Measurements from ENCODE around the gene EPS8L3. TPM values are rescaled to one million over a fixed set of nuclear protein-coding genes. Genes with fewer than 3 reads are reported as not detected.

EPS8L3 gene
- total and polyA plus RNA-seq, 2 donors (not counting 3 experiments of a cell fraction or from before 2014, with no cell fraction given): not detected

- no peaks in the 10 kb centered on the region for H3K79me2 ChIP-seq (ENCODE audit: control insufficient read depth, insufficient read depth, low read length)
- H2AFZ ChIP-seq (ENCODE audit: low read depth, low read length): no peak overlapping the region
- H3K4me1 ChIP-seq (ENCODE audit: control insufficient read depth, extremely low read depth, insufficient read depth, low read length): no peaks in the 10 kb centered on the region
- H3K9ac ChIP-seq (replicated peaks; ENCODE audit: extremely low read depth, insufficient read depth, low read length): no peak overlapping the region
- H3K27me3 ChIP-seq (ENCODE audit: control insufficient read depth in 2 of 2, insufficient read depth in 2 of 2, low read length in 2 of 2): peaks cover 0 to 2% of the 10 kb centered on the region in 2 experiments
- no peaks in the 10 kb centered on the region for H4K20me1 ChIP-seq (replicated peaks; ENCODE audit: control insufficient read depth, extremely low read depth, insufficient read depth, low read length)
- ChIA-PET POLR2A (no interaction called here), CTCF (no interaction called here)
- DNase-seq (ENCODE audit: low read depth, low spot score) (no peak), FAIRE-seq (no peak)
- intact Hi-C loops (cut with micrococcal nuclease): no loop called here
- H3K36me3 ChIP-seq (ENCODE audit: control insufficient read depth in 2 of 2, extremely low read depth in 1 of 2, insufficient read depth in 2 of 2, low read length in 2 of 2): no peaks in the 10 kb centered on the region
- H3K9me3 ChIP-seq (replicated peaks; ENCODE audit: control insufficient read depth, insufficient read depth, low read length): no peaks in the 10 kb centered on the region
- H3K27ac ChIP-seq (ENCODE audit: insufficient read depth, low read depth, low read length): no peak overlapping the region
- no peaks in the 10 kb centered on the region for H3K9me1 ChIP-seq (replicated peaks; ENCODE audit: control insufficient read depth, extremely low read depth, insufficient read depth, low read length)
- no TSS peak for BruUV-seq (replicated peaks)
- no peak overlapping the region for H3K4me3 ChIP-seq (replicated peaks in 1 of 3; ENCODE audit: insufficient read depth in 1 of 3, low read depth in 1 of 3, low read length in 3 of 3)
- dilution Hi-C loops (cut with MboI; ENCODE audit: extremely low pct_ligation_motif_present, low sequenced_read_pairs): no loop called here
- TF ChIP-seq POLR2AphosphoS5 (IDR thresholded peaks at IDR 0.05; ENCODE audit: insufficient read depth, low read depth, low read length): no peak
- TF ChIP-seq, protein P1, sequence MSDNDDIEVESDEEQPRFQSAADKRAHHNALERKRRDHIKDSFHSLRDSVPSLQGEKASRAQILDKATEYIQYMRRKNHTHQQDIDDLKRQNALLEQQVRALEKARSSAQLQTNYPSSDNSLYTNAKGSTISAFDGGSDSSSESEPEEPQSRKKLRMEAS (IDR thresholded peaks at IDR 0.05; ENCODE audit: insufficient read depth, insufficient read length): no peak
- no peak overlapping the region for H3K4me2 ChIP-seq (ENCODE audit: insufficient read depth, low read length)
Measured at GRCh38 chr1:109807402-109807801, 43.7 kb upstream of the EPS8L3 start.

DNA sequence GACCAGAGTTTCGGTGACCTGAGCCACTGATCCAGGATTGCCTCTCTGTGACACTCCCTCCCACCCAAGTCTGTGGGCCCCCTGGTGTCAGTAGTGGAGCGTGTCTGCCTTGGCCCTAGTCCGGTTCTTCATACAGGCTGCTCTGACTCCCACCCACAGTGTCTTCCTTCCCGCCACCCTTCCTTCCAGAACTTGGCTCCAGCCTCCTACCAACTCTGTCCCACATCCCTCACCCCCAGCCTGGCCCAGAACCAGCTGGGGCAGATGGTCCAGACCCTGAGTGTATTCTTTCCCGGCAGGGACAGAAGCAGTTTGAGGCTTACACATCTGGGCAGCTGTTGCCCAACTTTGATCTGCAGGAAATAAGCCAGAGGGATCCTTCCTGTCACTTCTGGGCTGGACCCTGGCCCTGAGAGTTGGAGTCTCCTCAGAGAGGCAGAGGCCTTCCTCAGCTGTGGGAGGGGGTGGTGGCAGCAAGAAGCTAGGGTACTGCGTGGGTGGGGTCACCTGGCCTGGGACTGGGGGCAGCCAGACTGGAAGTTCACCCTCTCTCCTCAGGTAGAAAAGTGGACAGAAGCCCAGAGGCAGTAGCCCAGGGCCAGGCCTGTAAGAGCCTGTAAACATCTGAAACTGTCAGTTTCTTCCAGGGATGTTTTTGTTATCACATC is 43.1 kb upstream of the EPS8L3 start:
- ChIA-PET CTCF (interaction anchor here (1.9 kb wide), 1 partner anchor 15 kb away, joined by 13 read pairs; no protein-coding TSS in a partner anchor), POLR2A (no interaction called here)
- no peaks in the 10 kb centered on the region for H3K9me3 ChIP-seq (replicated peaks; ENCODE audit: control insufficient read depth, insufficient read depth, low read length)
- DNase-seq (ENCODE audit: low read depth, low spot score): no peak
- TF ChIP-seq, protein P2, sequence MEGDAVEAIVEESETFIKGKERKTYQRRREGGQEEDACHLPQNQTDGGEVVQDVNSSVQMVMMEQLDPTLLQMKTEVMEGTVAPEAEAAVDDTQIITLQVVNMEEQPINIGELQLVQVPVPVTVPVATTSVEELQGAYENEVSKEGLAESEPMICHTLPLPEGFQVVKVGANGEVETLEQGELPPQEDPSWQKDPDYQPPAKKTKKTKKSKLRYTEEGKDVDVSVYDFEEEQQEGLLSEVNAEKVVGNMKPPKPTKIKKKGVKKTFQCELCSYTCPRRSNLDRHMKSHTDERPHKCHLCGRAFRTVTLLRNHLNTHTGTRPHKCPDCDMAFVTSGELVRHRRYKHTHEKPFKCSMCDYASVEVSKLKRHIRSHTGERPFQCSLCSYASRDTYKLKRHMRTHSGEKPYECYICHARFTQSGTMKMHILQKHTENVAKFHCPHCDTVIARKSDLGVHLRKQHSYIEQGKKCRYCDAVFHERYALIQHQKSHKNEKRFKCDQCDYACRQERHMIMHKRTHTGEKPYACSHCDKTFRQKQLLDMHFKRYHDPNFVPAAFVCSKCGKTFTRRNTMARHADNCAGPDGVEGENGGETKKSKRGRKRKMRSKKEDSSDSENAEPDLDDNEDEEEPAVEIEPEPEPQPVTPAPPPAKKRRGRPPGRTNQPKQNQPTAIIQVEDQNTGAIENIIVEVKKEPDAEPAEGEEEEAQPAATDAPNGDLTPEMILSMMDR (IDR thresholded peaks at IDR 0.05; ENCODE audit: extremely low read depth in 1 of 2, insufficient read depth in 1 of 2, low read depth in 1 of 2, low read length in 2 of 2): no peak
- no peak for TF ChIP-seq MYC (IDR thresholded peaks at IDR 0.05; ENCODE audit: low read depth, low read length)
- H3K4me3 ChIP-seq (replicated peaks in 1 of 3; ENCODE audit: insufficient read depth in 1 of 3, low read depth in 1 of 3, low read length in 3 of 3): no peak overlapping the region
- H3K4me1 ChIP-seq (ENCODE audit: control insufficient read depth, extremely low read depth, insufficient read depth, low read length): no peaks in the 10 kb centered on the region
- H2AFZ ChIP-seq (ENCODE audit: low read depth, low read length): no peak overlapping the region
- no peak for FAIRE-seq
- no peak overlapping the region for H3K27ac ChIP-seq (ENCODE audit: insufficient read depth, low read depth, low read length)
- no peaks in the 10 kb centered on the region for H3K79me2 ChIP-seq (ENCODE audit: control insufficient read depth, insufficient read depth, low read length)
- H3K9ac ChIP-seq (replicated peaks; ENCODE audit: extremely low read depth, insufficient read depth, low read length): no peak overlapping the region
- intact Hi-C loops (cut with micrococcal nuclease): no loop called here
- H3K9me1 ChIP-seq (replicated peaks; ENCODE audit: control insufficient read depth, extremely low read depth, insufficient read depth, low read length): no peaks in the 10 kb centered on the region
- H4K20me1 ChIP-seq (replicated peaks; ENCODE audit: control insufficient read depth, extremely low read depth, insufficient read depth, low read length): no peaks in the 10 kb centered on the region
- BruUV-seq (replicated peaks): no TSS peak
- no peaks in the 10 kb centered on the region for H3K36me3 ChIP-seq (ENCODE audit: control insufficient read depth in 2 of 2, extremely low read depth in 1 of 2, insufficient read depth in 2 of 2, low read length in 2 of 2)
- H3K4me2 ChIP-seq (ENCODE audit: insufficient read depth, low read length): no peak overlapping the region
- peaks cover 0 to 2% of the 10 kb centered on the region in 2 experiments for H3K27me3 ChIP-seq (ENCODE audit: control insufficient read depth in 2 of 2, insufficient read depth in 2 of 2, low read length in 2 of 2)
- dilution Hi-C loops (cut with MboI; ENCODE audit: extremely low pct_ligation_motif_present, low sequenced_read_pairs): no loop called here

Data from endothelial cell of umbilical vein (primary cell).